HG03139 (cell line): ENCODE measurements around the gene RTP3.

Experiments used
- ATAC-seq: cut with Tn5 transposase; IDR thresholded peaks from one replicate; pipeline ENCODE4 v1.9.1; 2021; ENCODE audit not compliant: unreplicated experiment

The RTP3 gene

DNA sequence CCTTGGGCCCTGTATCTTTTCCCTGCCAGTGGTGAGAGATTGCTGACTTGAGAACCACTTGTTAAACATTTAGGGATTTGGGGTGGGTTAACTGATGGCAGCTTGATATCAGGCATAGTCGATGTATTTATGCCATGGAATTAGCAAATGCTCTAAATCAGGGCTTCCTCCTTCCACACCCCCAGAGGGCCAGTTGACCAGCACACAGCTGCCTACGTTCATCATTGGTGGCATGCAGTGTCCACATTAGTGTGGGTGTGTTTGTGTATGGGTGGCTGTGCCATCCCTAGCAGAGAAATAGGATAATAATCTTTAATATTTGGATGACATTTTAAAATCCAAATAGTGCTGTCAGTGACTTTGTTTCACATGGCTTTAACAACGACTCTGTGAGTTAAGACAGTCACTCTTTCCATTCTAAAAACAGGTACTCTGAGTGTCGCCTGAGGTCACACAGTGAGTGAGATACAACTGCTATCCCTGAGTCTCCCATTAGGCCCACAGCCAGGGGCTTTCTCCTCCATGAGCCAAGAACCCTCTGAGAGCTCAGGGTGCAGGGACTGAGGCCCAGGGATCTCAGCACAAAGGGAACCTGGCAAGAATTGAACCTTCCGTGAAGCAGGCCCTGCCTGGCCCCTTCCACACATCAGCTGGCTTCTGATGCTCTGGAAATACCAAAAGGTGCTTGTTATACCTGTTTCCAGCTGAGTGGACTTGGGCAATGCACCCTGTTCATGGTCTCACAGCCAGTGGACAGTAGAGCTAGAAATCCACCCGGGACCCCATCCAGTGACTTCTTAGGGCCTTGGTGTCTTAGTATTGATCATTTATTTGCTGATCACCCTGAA, 28.8 kb upstream of the RTP3 start:
- ATAC-seq = no peak

DNA sequence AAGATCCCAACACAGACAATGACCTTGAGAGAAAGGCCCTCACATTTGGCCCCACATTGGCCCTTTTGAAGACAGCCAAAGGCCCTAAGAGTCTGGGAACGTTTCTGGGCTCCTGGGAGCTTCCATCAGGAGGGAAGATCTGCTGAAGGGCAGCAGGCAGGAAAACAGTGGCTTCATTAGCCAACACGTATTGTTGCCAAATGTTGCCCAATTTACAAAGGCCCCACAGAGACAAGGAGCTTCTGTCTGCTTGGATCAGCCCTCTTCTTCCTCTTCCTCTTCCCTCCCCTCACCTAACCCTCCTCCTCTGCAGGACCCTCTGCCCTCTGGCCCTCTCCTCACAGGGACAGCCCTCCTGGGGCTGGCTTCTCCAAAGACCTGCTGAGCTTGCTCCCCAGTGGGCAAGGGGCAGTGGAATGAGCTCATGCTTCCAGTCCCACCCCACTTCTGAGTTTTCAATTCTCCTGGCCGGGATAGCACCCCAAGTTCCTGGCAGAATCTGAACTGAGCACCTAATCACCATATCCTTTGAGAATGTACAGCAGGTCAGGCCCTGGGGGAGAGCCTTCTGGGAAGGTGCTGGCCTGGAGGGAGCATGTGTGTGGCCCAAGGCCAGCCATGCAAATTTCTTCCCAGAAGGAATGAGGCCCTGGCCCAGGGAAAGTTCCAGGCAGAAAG, 28.0 kb upstream of the RTP3 start:
- ATAC-seq = no peak

DNA sequence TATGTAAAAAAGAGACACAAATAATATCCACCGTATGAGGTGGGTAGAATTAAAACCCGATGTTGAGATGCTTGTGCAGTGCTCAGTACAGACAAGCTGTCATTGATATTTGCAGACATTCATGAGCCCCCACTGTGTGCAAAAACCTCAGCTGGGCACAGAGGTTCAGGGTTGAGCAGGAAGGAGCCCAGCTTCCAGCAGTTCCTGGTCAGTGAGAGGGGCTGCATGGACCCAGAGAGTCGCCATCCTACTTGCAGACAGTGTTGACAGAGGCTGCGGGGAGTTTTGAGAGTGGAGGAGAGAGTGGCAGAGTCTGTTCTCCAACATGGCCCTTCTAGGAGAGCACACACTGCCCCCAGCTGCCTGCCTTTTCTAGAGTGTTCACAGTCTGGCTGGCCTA, 26.9 kb upstream of the RTP3 start:
- ATAC-seq = no peak

DNA sequence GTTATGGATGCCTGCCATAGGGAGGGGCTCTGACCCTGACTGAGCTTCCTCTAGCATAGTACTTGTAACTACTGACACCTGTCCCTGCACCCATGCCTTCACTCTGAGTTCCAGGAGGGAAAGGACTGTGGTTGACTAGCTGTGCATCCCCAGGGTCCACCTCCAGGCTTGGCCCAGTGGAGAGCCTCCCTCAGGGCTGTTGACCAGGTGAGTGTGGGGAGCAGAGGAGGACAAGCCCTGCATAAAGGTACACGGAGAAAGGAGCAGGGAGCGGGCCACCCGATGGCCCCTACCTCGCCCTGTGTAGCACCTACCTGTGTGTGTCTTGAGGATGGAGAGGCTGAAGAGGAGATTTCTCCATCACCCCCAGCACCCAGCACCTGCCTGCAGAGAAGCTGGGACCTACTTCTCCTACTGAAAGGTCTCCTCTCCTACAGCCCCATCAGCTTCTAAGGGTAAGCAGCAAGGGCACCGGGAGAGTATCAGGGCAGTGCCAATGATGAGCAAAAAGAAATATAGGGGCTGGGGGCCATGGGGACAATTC, 26.3 kb upstream of the RTP3 start:
- no peak for ATAC-seq

DNA sequence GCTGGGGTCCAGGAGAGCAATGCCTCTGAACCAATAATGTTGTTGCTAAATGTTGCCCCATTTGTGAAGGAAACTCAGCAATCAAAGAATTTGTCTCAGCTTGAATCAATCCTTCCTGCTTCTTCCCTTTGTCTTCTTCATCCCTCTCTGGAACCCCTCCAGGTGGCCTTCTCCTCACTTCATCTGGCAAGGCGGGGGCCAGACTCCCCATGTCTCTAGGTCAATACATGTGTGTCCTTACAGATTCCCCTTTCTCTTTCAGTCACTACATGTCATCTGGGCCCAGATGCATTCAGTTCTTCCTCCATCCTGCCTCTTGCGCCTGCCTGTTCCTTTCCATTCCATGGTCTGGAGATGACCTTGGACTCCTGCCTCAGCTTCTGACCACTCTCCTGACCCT, 25.0 kb upstream of the RTP3 start:
- ATAC-seq = no peak

DNA sequence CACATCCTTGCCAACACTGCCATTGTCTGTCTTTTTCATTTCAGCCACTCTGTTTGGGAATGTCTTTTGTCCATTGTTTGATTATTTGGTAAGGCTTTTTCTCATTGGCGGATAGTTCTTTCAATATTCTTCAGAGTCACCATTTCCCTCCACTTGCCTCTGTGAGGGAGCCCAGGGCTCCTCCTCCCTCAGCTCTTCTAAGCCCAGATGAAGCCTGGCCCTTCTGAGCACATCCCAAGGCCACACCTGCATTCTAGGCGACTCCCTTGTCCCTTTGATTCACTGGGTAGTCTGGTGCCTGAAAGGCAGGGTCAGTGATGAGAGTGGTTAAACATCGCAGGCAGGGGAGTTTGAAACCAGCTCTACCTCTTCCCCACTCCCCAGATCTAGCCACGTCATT, 20.6 kb upstream of the RTP3 start:
- ATAC-seq = no peak

DNA sequence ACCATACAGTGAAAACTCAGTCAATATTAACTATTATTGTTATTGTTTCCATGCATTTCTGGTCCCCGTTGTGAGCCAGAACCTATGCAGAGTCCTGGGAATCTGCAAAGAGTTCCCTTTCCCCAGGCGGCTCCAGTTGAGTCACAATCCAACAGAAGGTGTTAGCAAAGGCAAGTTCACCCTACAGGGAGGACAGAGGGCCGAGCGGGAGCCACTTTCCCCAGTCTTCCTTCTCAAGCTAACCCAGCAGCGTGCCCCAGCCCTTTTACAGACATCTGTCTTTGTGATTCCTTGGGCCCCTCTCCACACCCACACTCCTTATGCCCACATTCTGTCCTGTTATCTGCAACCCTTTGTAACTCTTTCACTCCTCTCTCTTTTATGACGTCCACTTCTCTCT, 20.0 kb upstream of the RTP3 start:
- no peak for ATAC-seq

DNA sequence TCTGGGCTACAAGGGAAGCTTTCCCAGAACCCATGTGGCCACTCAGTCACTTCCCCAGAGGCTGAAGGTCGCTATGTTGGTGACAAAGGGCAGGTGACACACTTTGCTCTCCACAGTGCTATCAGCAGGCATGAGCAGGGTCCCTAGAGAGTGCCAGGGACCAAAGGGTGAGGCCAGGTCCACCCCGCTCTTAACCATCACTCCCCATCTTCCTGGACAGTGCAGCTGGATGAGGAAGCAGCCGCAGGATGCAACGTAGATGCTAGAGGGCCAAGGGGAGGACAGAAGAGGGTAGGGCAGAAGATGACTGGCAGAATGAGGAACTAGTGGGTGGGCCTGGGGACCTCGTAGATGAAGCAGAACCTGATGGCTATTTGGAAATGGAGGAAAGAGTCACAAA, 19.4 kb upstream of the RTP3 start:
- ATAC-seq = no peak

DNA sequence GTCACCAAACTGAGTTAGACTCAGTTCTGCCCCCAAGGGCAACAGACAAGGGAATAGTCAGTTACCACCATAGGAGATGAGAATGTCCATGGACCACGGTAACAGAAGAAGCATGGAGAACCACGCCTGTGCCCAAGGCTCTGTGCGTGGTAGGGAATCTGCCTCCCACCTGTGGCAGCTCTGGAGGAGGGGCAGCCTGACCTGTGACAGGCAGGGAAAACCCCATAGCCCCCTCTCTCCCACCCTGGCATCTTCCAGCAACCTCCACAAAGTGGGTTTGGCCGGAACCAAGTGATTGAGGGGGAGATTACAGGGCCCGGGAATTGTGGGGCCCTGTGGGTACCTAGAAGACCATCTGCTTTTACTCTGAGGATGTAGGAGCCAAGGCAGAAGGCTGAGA, 18.8 kb upstream of the RTP3 start:
- no peak for ATAC-seq

DNA sequence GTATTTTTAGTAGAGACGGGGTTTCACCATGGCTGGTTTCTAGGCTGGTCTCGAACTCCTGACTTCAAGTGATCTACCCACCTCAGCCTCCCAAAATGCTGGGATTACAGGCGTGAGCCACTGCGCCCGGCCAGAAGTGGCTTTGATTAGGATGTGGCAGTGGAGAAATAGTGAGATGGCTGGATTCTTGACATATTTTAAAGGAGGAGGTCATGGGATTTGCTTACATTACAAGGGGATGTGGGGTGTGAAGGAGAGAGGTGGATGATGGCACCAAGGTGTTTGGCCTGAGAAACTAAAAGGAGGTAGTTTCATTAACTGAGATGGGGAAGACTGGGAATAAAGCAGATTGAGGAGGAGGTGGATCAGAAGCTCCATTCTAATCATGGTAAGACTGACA, 18.1 kb upstream of the RTP3 start:
- ATAC-seq = no peak

DNA sequence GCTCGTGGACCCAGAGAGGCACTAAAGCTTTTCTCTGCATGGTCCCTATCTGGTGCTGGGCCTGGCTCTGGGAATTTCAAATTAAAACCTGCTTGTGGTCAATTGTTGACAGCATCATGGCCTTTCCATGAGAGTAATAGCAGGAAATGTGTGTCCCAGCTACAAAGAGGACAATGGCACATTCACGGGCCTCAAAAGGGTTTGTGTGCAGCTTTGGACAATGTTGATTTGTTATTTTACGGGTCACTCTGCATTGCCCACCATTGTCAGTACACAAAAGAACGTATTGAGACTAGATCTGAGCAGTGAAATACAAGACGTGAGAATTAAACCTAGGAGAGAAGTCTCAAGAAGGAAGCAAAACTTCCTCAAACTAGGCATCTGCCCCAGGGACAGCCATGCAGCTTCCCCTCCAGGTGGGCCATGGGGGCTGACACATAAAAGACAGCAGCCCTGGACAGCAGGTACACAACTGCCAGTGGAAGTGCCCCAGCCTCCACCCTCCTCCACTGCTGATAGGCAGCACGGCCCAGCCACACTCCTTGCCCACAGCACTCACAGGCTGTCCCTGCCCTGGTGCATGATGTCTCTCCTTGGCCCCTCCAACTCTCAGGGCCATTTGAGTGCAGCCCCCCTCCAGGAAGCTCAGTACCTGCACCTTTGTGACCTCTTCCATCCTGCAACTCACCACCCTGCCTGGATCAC, 17.1 kb upstream of the RTP3 start:
- ATAC-seq = no peak

DNA sequence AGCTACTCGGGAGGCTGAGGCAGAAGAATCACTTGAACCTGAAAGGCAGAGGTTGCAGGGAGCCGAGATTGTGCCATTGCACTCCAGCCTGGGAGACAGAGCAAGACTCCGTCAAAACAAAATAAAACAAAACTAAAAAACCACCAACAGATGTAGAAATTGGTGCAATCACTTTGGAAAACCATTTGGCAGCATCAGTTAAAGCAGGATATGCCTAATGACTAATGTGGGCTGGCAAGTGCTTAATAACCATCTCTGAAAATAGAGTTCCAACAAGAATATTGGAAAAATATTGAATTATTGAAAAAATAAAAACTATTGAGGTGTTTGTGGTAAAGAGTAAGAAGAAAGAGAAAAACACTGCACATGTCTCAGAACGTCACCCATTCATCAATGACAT, 16.1 kb upstream of the RTP3 start:
- no peak for ATAC-seq

DNA sequence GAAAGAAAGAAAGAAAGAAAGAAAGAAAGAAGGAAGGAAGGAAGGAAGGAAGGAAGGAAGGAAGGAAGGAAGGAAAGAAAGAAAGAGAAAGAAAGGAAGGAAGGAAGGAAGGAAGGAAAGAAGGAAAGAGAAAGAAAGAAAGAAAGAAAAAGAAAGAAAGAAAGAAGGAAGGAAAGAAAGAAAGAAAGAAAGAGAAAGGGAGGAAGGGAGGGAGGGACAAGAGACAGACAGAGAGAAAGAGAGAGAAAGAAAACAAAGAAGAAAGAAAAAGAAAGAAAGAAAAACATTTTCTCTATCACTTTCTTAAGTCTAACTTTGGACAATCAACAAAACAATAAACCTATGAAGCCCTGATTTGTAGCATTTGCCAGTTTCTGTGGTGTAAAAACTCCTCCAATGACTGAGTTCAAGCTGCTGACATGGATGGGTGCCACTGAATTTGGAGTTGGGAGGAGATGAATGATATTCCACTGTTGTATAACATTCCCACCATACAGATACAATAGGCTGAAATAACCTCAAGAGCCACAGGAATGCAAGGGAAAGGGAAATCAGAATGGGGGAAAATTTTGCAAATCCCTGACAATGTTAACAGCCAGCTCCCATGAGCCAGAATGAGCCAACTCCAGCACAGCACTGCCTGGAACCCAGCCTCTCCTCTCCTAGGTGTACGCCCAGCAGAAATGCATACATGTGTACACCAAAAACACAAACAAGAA, 15.0 kb upstream of the RTP3 start:
- no peak for ATAC-seq

DNA sequence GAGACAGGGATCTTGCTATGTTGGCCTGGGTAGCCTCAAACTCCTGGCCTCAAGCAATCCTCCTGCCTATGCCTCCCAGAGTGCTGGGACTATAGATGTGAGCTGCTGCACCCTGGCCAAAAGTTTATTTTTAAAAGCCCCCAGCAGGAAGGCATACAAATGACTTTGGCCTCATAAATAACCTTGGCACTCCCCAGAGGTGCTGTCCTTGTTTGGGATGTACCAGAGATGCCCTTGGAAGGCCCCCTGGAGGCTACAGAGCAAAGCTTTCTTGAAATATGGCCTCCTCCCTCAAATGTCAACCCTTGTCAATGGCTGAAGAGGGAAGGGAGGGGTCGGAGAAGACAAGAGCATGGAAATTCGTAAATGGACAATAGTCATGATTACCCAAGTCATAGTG, 14.0 kb upstream of the RTP3 start:
- no peak for ATAC-seq

DNA sequence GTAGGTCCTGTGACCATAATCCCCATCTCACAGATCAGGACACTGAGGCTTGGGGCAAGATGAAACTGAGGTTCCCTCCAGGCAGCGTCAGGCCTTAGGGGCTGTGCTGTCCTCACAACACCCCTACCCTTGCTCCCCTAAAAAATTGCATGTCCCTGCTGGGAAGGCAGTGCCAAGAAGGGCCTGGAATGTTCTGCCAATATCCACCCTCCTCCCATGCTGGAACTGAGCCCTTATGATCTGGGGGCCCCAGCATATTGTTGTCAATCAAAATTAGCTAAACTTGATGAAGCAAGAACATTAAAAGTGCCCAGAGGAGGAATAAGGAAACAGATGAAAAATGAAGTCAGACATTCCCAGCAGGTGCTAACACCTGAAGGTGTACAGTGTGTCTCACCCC, 13.4 kb upstream of the RTP3 start:
- no peak for ATAC-seq

DNA sequence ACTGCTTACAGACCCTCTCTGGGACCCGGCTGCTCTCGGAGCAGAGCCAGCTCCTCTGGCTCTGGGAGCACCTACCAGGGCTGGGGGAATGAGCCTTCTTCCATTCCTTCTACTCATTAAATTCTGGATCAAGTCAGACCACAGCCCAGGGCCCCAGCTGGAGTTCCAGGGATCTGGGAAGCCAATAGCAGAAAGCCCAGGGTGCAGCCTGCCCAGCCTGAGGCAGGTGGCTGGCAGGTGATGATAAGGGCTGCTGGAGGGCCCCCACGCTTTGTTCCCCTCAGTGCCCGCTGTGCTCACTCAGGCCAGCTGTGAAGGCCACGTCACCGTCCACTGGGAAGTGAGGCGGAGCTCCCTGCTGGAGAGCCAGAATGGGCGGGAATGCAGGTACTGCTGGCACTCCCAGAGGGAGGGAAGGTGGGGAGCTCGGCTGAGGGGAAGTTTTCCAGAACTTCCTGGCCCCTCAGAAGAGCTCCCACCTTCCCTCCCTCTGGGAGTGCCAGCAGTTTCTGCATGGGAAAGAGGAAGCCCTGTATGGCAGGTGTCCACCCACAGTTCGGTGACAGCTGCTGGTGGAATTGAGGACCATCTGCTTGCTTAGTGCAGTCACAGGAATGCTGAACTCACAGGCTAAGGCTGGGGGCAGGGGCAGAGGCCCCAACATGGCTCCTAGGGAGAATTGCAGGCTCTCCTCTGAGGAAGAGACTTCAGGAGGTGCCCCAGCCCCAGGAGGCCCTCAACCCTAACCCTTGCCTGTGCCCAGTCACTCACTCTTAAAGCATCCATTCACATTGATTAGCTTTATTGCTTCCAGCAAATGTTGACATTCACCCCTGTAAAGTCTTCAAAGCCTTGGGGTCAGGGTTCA, 12.6 kb upstream of the RTP3 start:
- no peak for ATAC-seq

DNA sequence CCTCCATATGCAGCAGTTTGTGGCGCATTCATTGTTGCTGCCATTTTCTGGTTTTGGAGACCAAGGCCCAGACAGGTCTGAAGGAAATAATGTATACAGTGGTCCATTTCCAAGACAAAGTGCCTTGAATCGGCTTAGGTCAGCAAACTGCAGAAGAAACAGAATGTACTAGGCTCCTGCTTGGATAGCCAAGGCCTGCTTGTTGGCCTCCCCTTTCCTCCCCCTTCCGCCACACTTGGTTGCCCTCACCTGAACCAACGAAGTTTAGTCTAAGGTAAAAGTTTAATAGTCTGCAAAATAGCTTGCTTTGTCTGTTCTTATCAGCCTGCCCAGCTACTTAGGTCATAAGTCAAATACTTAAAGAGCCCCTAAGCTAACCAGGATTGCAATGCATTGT, 12.0 kb upstream of the RTP3 start:
- no peak for ATAC-seq

DNA sequence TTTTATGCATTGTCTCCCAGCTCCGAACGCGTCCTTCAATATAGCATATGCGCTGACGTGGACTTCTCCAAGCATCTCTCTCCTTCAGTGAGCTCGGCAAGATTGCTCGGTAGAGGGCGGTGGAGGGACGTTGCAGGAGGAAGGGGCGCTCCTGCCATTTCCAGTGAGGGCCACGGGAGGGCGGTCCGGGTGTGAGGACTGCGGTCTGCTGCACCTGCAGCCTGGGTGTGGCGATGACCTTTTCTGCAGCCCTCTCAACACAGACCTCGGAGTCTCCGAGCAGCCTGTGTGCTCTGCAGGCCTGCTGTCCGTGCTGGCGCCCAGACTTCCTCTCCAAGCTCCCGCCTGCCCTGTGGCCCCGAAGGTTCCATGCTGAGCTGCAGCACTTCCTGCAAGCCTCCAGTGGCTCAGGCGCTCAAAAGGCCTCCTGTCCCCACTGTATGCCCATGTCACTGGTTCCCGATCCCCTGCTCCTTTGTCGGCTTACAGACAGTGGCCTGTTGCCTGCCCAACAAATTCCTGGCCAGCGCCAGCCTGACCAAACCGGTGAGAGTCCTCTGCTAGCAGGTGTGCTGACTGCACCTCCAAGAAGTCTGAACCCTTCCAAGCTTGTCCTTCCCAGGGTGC, 8.9 kb upstream of the RTP3 start:
- peak; percentile 93 for ATAC-seq

DNA sequence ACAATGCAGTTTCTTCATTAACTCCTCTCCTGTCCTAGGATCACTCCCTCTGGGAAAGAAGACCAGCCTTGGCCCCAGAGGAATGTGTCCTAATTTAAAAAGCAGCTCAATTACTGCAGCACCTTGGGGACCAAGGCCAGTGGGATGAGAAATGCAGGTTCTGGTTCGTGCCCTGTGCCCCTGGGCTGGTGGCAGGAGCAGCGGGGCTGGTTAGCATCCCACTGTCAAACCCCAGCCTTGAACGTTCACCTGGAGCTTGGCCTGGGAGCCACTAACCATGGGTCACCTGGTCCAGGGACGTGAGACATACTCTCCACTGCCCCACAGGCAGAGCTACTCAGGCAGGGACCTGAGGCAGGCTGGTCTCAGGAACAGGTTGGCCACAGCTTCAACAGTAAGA, 8.4 kb upstream of the RTP3 start:
- no peak for ATAC-seq

DNA sequence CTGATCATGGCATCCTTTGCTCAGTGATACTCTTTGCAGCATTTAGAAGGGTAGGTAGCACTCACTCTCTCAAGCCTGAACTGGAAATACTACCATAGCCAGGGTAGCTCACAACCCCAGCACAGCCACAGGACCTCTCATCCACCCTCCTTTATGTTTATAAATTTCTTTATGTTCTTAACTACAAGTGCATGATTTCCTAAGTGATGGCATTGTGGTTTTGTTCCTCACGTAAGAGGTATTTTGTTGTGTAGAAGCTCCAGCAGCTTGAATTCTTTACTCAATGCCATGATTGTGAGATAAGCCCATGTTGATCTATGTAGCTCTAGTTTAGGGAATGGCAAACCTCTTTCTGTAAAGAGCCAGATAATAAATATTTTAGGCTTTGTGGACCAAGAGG, 7.9 kb upstream of the RTP3 start:
- no peak for ATAC-seq
